Esophagus squamous epithelium (tissue), 4 donors: ENCODE measurements around the gene KLF11.

Source experiments
- POLR2A ChIP-seq, 4 donors: fragments of 450-650 bp; IDR thresholded peaks; one replicate each; pipeline ENCODE4 v1.6.1; 2017; ENCODE audit warnings: antibody characterized with exemption in 4 of 4, mild to moderate bottlenecking in 4 of 4, moderate library complexity in 3 of 4
- TF ChIP-seq, protein P1 (sequence below), 6 experiments: fragments of 450-650 bp in 4 of 6; fragments of 200-600 bp in 2 of 6; sonication (generic) in 2 of 6; IDR thresholded peaks; one replicate each; pipeline ENCODE4 v1.5.1; 2016 to 2019; ENCODE audit warnings: antibody characterized with exemption in 6 of 6, mild to moderate bottlenecking in 4 of 6, moderate library complexity in 4 of 6

DNA sequence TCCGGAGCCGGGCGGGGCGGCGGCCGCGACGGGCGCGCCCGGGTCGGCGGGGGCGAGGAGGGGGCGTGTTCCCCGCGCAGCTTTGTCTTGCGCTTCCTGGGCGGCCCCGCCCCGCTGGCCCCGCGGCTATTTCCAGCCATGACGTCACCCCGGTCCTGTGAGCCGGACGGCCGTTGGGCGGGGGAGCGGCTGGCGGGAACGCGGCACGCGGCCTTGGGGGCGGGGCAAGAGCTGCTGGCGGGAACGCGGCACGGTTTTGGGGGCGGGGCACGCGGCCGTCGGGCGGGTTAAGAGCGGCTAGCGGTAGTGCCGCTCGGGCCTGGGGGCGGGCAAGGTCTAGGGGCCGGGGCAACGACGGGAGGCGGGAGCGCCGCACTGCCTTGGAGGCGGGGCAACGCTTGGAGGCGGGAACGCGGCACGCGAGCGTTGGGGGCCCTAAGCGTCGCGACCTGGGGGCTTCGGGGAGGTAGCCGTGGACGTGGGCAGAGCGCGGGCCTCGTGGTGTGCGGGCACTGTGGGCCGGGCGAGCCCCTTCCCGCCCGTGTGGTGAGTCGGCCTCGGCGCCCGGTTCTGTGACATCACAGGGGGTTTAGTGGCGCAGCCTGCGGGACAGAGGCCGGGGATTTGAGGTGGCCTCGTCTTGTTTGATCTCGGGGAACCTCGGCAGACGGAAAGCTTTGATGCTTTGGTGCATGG, 704 bp downstream of the KLF11 start:
- TF ChIP-seq POLR2A (IDR thresholded peaks at IDR 0.05) = no peak
- TF ChIP-seq, protein P1, sequence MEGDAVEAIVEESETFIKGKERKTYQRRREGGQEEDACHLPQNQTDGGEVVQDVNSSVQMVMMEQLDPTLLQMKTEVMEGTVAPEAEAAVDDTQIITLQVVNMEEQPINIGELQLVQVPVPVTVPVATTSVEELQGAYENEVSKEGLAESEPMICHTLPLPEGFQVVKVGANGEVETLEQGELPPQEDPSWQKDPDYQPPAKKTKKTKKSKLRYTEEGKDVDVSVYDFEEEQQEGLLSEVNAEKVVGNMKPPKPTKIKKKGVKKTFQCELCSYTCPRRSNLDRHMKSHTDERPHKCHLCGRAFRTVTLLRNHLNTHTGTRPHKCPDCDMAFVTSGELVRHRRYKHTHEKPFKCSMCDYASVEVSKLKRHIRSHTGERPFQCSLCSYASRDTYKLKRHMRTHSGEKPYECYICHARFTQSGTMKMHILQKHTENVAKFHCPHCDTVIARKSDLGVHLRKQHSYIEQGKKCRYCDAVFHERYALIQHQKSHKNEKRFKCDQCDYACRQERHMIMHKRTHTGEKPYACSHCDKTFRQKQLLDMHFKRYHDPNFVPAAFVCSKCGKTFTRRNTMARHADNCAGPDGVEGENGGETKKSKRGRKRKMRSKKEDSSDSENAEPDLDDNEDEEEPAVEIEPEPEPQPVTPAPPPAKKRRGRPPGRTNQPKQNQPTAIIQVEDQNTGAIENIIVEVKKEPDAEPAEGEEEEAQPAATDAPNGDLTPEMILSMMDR (IDR thresholded peaks at IDR 0.05) = no peak
